MM.1S (cell line): ENCODE measurements around the gene ITGA4.

Experiments used
- CTCF ChIP-seq: fragments of 300-600 bp; sonication (generic); IDR thresholded peaks from 2 replicates; pipeline ENCODE4 v1.5.1; 2016; ENCODE audit warnings: antibody characterized with exemption, low read length, mixed read lengths
- EZH2 ChIP-seq: fragments of 300-600 bp; sonication (generic); optimal IDR thresholded peaks from 2 replicates; pipeline ENCODE3; 2017; ENCODE audit warnings: low read depth, mild to moderate bottlenecking, antibody characterized with exemption, low read length, mixed read lengths
- EZH2phosphoT487 ChIP-seq: fragments of 300-600 bp; sonication (generic); IDR thresholded peaks from 2 replicates; pipeline ENCODE4 v1.6.1; 2018; ENCODE audit warnings: antibody characterized with exemption, low read length

- TF ChIP-seq CTCF (no peak), EZH2phosphoT487 (no peak), EZH2 (no peak)
Measured at GRCh38 chr2:181558371-181558770, 101.2 kb downstream of the ITGA4 start.
